Small intestine (tissue), 16 donors: ENCODE data around the gene OR1Q1. TPM values are rescaled to one million over a fixed set of nuclear protein-coding genes. Genes with fewer than 3 reads are reported as not detected.
"Not testable (repeated sequence)": the region's sequence is repeated elsewhere in the genome, so short reads cannot be mapped to it uniquely, and the experiment has no call there.

Experiments used
- DNase-seq, 2 donors: peaks; one replicate each; pipeline versions ENCODE4 v3.0.0 to v3.0.0-alpha.2; 2013
- FAIRE-seq: peaks from 2 replicates; lab custom pipeline; 2012; peaks lifted over from hg19 to GRCh38; lab: Jason Lieb, UNC
- H3K27ac ChIP-seq, 3 donors: one replicate each; pipeline ENCODE4 v1.5.1; 2013; ENCODE audit warnings: low read length in 2 of 3, mild to moderate bottlenecking in 2 of 3, control low read depth in 1 of 3, inconsistent platforms in 1 of 3, low read depth in 1 of 3, moderate library complexity in 1 of 3
- H3K27me3 ChIP-seq, 3 donors: one replicate each; pipeline ENCODE4 v1.6.1; 2013; ENCODE audit warnings: low read length in 3 of 3, inconsistent platforms in 1 of 3; ENCODE audit not compliant: control insufficient read depth in 3 of 3, insufficient read depth in 3 of 3
- H3K36me3 ChIP-seq, 3 donors: one replicate each; pipeline ENCODE4 v1.6.1; 2013; ENCODE audit warnings: low read length in 3 of 3, inconsistent platforms in 1 of 3, low read depth in 1 of 3, mild to moderate bottlenecking in 1 of 3, moderate library complexity in 1 of 3; ENCODE audit not compliant: control insufficient read depth in 3 of 3, insufficient read depth in 2 of 3
- H3K4me1 ChIP-seq, 3 donors: one replicate each; pipeline ENCODE4 v1.6.1; 2013; ENCODE audit warnings: low read length in 2 of 3, inconsistent platforms in 1 of 3, low read depth in 1 of 3, mild to moderate bottlenecking in 1 of 3, moderate library complexity in 1 of 3; ENCODE audit not compliant: control insufficient read depth in 3 of 3, insufficient read depth in 2 of 3
- H3K4me3 ChIP-seq, 3 donors: one replicate each; pipeline ENCODE4 v1.5.1; 2013; ENCODE audit warnings: low read length in 3 of 3, control low read depth in 1 of 3, inconsistent platforms in 1 of 3, low read depth in 1 of 3, mild to moderate bottlenecking in 1 of 3, moderate library complexity in 1 of 3
- H3K9me3 ChIP-seq, 2 donors: one replicate each; pipeline ENCODE4 v1.6.1; 2013; ENCODE audit warnings: low read depth in 1 of 2, low read length in 1 of 2; ENCODE audit not compliant: control insufficient read depth in 2 of 2, insufficient read depth in 1 of 2
- WGBS, 3 donors: extraction: QIAGEN DNeasy Blood & Tissue Kit; methylation state at CpG; one replicate each; pipeline ENCODE4 v1.1.7; 2013; 5-methylcytosine and 5-hydroxymethylcytosine counted together
- long read RNA-seq, 10 donors: transcript quantifications; one replicate each; lab custom pipeline, GENCODE V29; 2026
- polyA plus RNA-seq, 4 donors: library from polyadenylated mRNA; stranded (reverse) in 3 of 4; unstranded in 1 of 4; fragments of 200-250 nt in 3 of 4; fragments of 120-200 nt in 1 of 4; gene quantifications; one replicate each; pipeline versions ENCODE4 v1.2.1 to v1.2.3, GENCODE V29; 2013
- donor health status: healthy with polysubstance abuse.
- donor health status: control.
- donor health status: control.
- donor health status: Bipolar disorder and iron deficiency.
- donor health status: healthy.

Gene OR1Q1, protein sequence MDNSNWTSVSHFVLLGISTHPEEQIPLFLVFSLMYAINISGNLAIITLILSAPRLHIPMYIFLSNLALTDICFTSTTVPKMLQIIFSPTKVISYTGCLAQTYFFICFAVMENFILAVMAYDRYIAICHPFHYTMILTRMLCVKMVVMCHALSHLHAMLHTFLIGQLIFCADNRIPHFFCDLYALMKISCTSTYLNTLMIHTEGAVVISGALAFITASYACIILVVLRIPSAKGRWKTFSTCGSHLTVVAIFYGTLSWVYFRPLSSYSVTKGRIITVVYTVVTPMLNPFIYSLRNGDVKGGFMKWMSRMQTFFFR
- not detected for polyA plus RNA-seq
- long read RNA-seq, donor 1, result 0 reads
- long read RNA-seq, donor 2, result 0 reads
- long read RNA-seq, donor 3, result 0 reads
- long read RNA-seq, donor 4, result 0 reads
- long read RNA-seq, donor 5, result 0 reads
- long read RNA-seq, donor 6, result 0 reads
- long read RNA-seq, donor 7, result 0 reads
- long read RNA-seq, donor 8, result 0 reads
- long read RNA-seq, donor 9, result 0 reads
- long read RNA-seq, donor 10, result 0 reads

DNA sequence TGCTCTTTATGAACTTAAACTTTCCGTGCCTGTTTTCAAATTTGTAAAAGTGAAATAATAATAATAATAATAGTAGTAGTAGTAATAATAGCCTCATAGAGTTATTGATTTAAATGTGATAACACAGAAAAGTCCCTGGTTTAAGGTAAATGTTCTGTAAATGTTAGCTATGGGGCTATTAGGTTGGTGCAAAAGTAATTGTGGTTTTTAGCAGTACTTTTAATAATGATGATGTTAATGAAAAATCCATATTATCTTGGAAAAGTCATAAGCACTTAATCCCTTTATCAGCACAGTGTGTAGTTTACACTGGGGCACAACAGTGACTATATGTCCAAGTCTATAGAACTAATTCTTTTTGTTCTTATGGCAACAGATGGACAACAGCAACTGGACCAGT, at the start of gene OR1Q1:
Gene OR1Q1 (plus strand): TSS at position 377 of the 400 bp plus-strand sequence. CDS start 0 bp downstream, at position 377.
- no peaks in the 10 kb centered on the region for H3K9me3 ChIP-seq
- no peaks in the 10 kb centered on the region for H3K4me1 ChIP-seq
- H3K27me3 ChIP-seq, result peaks cover 0 to 2% (median 0%) of the 10 kb centered on the region in 3 donors

DNA sequence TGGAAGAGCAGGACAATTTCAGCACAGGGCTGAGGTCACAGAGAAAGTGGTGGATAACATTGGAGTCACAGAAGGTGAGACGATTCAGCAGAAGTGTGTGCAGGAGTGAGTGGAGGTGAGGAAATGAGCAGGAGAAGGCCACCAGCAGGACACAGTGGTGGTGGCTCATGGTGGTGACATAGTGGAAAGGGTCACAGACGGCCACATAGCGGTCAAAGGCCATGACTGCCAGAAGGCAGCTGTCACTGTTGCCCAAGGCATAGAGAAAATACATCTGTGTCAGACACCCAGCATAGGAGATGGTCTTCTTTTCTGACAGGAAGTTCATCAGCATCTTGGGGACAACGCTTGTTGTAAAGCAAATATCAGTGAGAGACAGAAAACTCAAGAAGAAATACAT, 46.6 kb upstream of the OR1Q1 start:
- Histone ChIP-seq H3K9me3 (no peaks in the 10 kb centered on the region), H3K27me3 (peaks cover 0 to 2% (median 0%) of the 10 kb centered on the region in 3 donors), H3K36me3 (no peaks in the 10 kb centered on the region), H3K4me3 (no peak overlapping the region), H3K27ac (no peak overlapping the region), H3K4me1 (no peaks in the 10 kb centered on the region)
- FAIRE-seq (no peak), DNase-seq (no peak)
- 87 to 93% (median 88%) methylated on average over 4 of the region's 4 CpGs for WGBS, 3 donors

More for the DNA sequence above, at the start of gene OR1Q1:
- DNase-seq, result no peak
- Histone ChIP-seq H3K27ac (no peak within 1 kb of the TSS), H3K36me3 (no peaks in the 10 kb centered on the region), H3K4me3 (no peak within 1 kb of the TSS)
- WGBS, 3 donors, result 86 to 91% (median 91%) methylated on average over 1 of the region's 1 CpG
- FAIRE-seq, result no peak

DNA sequence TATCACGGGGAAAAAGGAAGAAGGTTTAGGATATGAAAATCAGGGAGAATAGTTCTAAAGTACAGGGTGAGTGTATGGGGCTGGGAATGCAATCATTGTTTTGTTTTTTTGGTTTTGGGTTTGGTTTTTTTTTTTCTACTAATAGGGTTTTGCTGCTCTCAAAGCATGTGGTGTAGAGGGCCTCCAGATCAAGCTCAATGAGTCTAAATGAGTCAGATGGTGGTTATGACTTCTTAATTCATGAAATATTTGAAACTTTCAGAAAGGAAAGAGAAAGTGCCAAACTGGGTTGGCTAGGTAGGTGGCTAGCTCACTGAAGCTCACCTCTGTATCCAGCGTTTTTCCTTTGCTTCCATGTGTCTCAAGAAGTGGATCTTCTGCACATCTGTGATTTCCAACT, 42.1 kb upstream of the OR1Q1 start:
- FAIRE-seq (no peak), DNase-seq (no peak)
- Histone ChIP-seq H3K27ac (no peak overlapping the region), H3K36me3 (no peaks in the 10 kb centered on the region), H3K27me3 (no peaks in the 10 kb centered on the region), H3K4me1 (no peaks in the 10 kb centered on the region), H3K4me3 (no peak overlapping the region), H3K9me3 (no peaks in the 10 kb centered on the region)
- WGBS, 3 donors, result 55 to 74% (median 60%) methylated on average over 2 of the region's 2 CpGs

DNA sequence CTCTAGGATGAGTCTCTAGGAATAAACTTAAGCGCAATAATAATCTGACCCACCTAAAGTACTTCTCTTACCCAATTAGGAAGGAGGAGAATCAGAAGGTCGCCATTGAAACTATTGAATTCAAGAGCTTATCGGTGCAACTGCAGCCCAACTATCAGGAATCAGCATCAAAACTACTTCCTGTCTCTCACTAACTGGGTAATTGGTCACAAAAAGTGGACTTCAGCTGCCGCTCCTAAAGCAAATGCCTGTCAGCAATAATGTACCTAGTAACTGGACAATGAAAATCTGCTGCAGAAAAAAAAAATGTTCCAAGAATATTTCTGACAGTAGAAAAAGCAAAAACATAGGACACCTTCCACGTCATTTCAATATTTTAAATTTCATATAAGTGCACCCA, 34.7 kb upstream of the OR1Q1 start:
- DNase-seq (no peak), FAIRE-seq (no peak)
- H3K9me3 ChIP-seq, result no peaks in the 10 kb centered on the region
- H3K4me3 ChIP-seq, result no peak overlapping the region
- H3K27me3 ChIP-seq, result no peaks in the 10 kb centered on the region
- H3K4me1 ChIP-seq, result no peaks in the 10 kb centered on the region
- H3K27ac ChIP-seq, result no peak overlapping the region
- H3K36me3 ChIP-seq, result no peaks in the 10 kb centered on the region
- 67 to 72% (median 72%) methylated on average over 5 of the region's 5 CpGs for WGBS, 3 donors

DNA sequence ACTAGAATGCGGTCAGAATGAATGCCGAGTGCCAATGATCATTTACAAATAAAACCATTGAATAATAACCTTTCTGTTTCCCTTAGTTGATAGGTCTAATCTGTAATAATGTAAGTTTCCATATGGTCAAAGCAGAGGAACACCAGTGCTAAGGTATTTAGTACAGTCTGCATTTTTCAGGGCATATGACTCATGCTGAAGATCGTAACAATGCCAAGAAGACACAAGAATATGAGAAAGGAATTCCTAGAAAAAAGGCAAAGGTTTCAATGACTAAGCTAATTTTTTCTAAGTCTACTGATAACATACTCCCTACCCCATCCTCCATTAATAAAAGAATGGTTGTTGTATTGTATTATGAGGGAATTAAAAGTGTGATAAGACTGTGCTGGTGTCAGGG, 34.2 kb upstream of the OR1Q1 start:
- H3K4me3 ChIP-seq, result no peak overlapping the region
- no peaks in the 10 kb centered on the region for H3K36me3 ChIP-seq
- no peak for DNase-seq
- no peaks in the 10 kb centered on the region for H3K4me1 ChIP-seq
- WGBS, 3 donors, result 72 to 79% (median 73%) methylated on average over 3 of the region's 3 CpGs
- no peaks in the 10 kb centered on the region for H3K9me3 ChIP-seq
- H3K27ac ChIP-seq, result no peak overlapping the region
- no peak for FAIRE-seq
- H3K27me3 ChIP-seq, result no peaks in the 10 kb centered on the region

DNA sequence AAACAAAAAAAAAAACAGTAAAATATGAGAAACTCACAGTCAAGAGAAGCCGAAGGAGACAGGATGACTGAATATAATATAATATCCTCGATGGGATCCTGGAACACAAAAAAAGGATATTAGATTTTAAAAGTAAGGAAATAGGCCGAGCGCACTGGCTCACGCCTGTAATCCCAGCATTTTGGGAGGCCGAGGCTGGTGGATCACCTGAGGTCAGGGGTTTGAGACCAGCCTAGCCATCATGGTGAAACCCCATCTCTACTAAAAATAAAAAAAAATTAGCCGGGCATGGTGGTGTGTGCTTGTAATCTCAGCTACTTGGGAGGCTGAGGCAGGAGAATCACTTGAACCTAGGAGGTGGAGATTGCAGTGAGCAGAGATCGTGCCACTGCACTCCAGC, 31.3 kb upstream of the OR1Q1 start, which contains the start of gene OR1L8:
Gene OR1L8 (minus strand): TSS at position 101 of the 400 bp plus-strand sequence. CDS start 14,907 bp downstream, outside the sequence.
- DNase-seq, H3K4me3 ChIP-seq, H3K27ac ChIP-seq, FAIRE-seq, H3K36me3 ChIP-seq, H3K27me3 ChIP-seq, H3K9me3 ChIP-seq, H3K4me1 ChIP-seq: not testable (repeated sequence)
- WGBS, 3 donors, result 87 to 91% (median 89%) methylated on average over 8 of the region's 8 CpGs

DNA sequence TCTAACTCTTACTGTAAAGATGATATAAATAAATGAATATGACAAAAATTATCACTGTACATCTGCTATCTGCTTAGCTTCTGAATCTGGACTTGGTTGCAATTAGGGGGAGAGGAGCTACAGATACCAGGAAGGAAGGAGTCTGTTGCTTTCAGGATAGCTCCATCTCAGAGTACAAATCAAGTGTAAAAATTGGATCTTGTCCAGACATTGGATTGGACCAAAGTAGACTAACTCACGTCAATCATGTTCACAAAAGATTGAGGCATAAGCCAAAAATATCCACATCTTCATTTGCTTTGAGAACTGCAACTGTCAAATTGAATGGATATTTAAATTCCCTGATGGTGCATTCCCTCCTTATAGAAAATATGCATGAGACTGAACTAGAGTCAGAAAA, 8.8 kb upstream of the OR1Q1 start:
- Histone ChIP-seq H3K9me3 (no peaks in the 10 kb centered on the region), H3K27ac (no peak overlapping the region), H3K27me3 (peaks cover 0 to 4% (median 0%) of the 10 kb centered on the region in 3 donors), H3K36me3 (no peaks in the 10 kb centered on the region), H3K4me3 (no peak overlapping the region), H3K4me1 (no peaks in the 10 kb centered on the region)
- no peak for DNase-seq
- FAIRE-seq, result no peak
- WGBS, 3 donors, result 30 to 56% (median 32%) methylated on average over 1 of the region's 1 CpG

DNA sequence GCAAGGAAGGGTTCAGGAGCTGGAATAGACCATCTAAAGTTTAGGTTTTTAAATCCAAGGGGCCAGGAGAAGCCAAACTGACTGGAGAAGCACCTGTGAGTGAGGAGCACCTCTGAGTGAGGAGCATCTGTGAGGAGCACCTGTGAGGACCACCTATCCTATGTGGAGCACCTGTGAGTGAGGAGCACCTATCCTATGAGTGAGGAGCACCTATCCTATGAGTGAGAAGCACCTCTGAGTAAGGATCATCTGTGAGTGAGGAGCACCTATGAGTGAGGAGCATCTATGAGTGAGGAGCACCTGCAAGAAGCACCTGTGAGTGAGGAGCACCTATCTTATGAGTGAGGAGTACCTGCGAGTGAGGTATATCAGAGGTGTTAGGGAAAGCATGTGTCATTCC, 8.0 kb upstream of the OR1Q1 start:
- H3K4me3 ChIP-seq, result no peak overlapping the region
- no peak for FAIRE-seq
- H3K4me1 ChIP-seq, result no peaks in the 10 kb centered on the region
- no peaks in the 10 kb centered on the region for H3K9me3 ChIP-seq
- DNase-seq, result no peak
- no peak overlapping the region for H3K27ac ChIP-seq
- no peaks in the 10 kb centered on the region for H3K36me3 ChIP-seq
- 70 to 82% (median 70%) methylated on average over 1 of the region's 1 CpG for WGBS, 3 donors
- H3K27me3 ChIP-seq, result peaks cover 0 to 4% (median 0%) of the 10 kb centered on the region in 3 donors
